Mesodermal cell (in vitro differentiated cells): ENCODE measurements around the gene RALBP1.
"Not testable (repeated sequence)": the region's sequence is repeated elsewhere in the genome, so short reads cannot be mapped to it uniquely, and the experiment has no call there.

Experiments
- H3K27ac ChIP-seq: 2 replicates; pipeline ENCODE4 v1.7.0; 2013; ENCODE audit warnings: mild to moderate bottlenecking, low read depth, low read length, moderate library complexity; ENCODE audit not compliant: severe bottlenecking
- H3K36me3 ChIP-seq: 2 replicates; pipeline ENCODE4 v1.7.1; 2013; ENCODE audit warnings: mild to moderate bottlenecking, low read length, moderate library complexity; ENCODE audit not compliant: control insufficient read depth, insufficient read depth
- H3K4me1 ChIP-seq: one replicate; pipeline ENCODE4 v1.7.1; 2013; ENCODE audit warnings: mild to moderate bottlenecking, low read length; ENCODE audit not compliant: insufficient read depth, control insufficient read depth, poor library complexity, severe bottlenecking
- H3K4me3 ChIP-seq: 2 replicates; pipeline ENCODE4 v1.7.0; 2013; ENCODE audit warnings: low read length, control low read depth, mild to moderate bottlenecking; ENCODE audit not compliant: insufficient read depth, poor library complexity, severe bottlenecking; ENCODE audit errors: extremely low read depth
- H3K9me3 ChIP-seq: 2 replicates; pipeline ENCODE4 v1.7.1; 2013; ENCODE audit warnings: mild to moderate bottlenecking, low read length, moderate library complexity; ENCODE audit not compliant: control insufficient read depth
- WGBS, 2 experiments: methylation state at CpG; one replicate each; pipeline ENCODE4 v1.1.5; 2013; ENCODE audit warnings: missing lambda C conversion rate in 2 of 2; ENCODE audit not compliant: insufficient coverage in 2 of 2; 5-methylcytosine and 5-hydroxymethylcytosine counted together

The RALBP1 gene

DNA sequence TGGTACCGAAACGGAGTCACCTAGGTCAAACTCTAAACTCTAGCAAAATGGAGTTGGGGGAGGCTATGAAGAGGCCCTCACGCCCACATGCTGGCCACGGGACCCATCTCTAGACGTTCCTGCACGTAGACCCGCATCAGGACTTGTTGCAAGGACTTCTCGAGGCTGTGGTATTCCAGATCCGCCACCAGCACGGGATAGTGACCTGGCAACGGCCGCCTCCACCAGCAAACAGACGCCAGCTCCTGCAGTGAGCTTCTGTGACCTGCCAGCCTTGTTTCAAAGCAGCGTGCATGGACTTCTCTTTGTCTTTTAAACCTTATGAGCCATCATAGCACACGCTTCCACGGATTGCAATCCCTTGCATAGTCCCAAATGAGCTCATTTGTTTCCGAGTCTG lies 40.3 kb upstream of the RALBP1 start:
- 90 to 93% methylated on average over 14 of the region's 17 CpGs for WGBS, 2 experiments
- Histone ChIP-seq H3K27ac (no peak overlapping the region), H3K4me3 (no peak overlapping the region), H3K4me1 (peaks cover 16% of the 10 kb centered on the region), H3K36me3 (no peaks in the 10 kb centered on the region), H3K9me3 (no peaks in the 10 kb centered on the region)

DNA sequence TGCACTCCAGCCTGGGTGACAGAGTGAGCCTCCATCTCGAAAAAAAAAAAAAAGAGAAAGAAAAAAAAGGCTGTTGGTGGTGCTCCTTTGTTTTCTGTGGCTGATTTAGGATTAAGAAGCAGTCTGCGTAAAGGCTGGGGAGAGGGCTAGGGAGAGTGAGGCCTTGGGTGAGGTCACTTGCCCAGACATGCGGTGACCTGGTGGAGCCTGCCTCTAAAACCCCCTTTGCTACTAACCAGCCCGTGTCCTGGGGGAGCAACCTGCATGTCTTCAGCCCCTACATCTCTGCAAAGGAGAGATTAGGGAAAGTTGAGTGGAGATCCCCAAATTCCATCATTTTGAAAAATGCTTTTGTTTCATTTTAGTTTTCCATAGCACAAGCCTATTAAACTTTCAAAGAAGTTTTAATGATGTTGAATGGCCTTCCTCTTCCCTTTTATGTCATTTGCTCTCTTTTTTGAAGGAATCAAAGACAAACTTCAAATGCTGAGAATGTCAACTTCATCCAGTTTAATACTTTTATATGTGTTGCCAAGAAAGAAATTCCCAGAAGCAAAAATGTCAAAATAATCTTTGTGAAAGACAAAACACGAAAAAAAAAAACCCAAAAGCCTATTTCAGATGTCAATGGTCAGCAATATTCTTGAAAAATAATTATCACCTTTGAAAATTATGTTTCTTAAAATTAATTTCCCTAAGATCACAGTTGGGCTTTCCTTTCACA lies 38.9 kb upstream of the RALBP1 start:
- 100% methylated on average over 3 of the region's 5 CpGs; no CpG with 5 or more reads in 1 of the 2 experiments for WGBS, 2 experiments
- Histone ChIP-seq H3K4me3 (no peak overlapping the region), H3K36me3 (no peaks in the 10 kb centered on the region), H3K9me3 (no peaks in the 10 kb centered on the region), H3K27ac (peak overlapping the region; percentile 66), H3K4me1 (peaks cover 16% of the 10 kb centered on the region)

DNA sequence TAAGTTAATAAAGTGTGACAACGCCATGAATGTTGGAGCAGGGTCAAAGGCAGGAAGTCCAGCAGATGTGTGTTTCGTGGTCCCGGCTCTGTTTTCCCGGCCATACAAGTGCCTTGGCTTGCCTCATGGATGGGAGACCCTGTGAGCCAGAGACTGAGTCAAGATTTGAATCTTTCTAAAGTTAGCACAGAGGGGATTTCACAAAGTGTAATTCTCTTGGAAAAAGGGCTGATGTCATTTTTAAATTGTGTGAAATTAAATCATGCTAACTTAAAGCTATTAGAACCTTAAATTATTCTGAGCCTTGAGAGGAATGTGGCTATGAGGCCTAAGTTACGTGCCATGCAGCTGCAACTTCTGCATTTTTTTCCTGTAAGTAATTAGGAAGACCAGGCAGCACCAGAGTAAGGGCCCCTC lies 38.3 kb upstream of the RALBP1 start:
- H3K4me1 ChIP-seq, result peaks cover 16% of the 10 kb centered on the region
- H3K36me3 ChIP-seq, result no peaks in the 10 kb centered on the region
- no peaks in the 10 kb centered on the region for H3K9me3 ChIP-seq
- H3K4me3 ChIP-seq, result no peak overlapping the region
- H3K27ac ChIP-seq, result peak overlapping the region; percentile 66
- 93% methylated on average over 3 to 4 of the region's 5 CpGs for WGBS, 2 experiments

DNA sequence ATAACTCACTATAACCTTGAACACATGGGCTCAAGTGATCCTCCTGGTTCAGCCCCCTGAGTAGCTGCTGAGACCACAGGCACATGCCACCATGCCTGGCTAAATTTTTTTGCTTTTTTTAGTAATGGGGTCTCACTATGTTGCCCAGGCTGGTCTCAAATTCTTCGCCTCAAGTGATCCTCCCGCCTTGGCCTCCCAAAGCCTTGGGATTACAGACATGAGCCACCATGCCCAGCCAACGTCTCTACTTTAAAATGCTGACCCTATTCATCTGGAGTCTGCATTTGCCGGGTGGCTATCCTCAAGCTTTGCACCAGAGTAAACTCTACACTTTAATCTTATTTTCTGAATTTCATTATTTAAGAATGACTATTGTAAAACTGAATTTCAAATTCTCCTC lies 37.6 kb upstream of the RALBP1 start:
- H3K27ac ChIP-seq, result no peak overlapping the region
- no peaks in the 10 kb centered on the region for H3K36me3 ChIP-seq
- no peaks in the 10 kb centered on the region for H3K9me3 ChIP-seq
- no peak overlapping the region for H3K4me3 ChIP-seq
- 97 to 100% methylated on average over 2 to 4 of the region's 4 CpGs for WGBS, 2 experiments
- H3K4me1 ChIP-seq, result peaks cover 16% of the 10 kb centered on the region

DNA sequence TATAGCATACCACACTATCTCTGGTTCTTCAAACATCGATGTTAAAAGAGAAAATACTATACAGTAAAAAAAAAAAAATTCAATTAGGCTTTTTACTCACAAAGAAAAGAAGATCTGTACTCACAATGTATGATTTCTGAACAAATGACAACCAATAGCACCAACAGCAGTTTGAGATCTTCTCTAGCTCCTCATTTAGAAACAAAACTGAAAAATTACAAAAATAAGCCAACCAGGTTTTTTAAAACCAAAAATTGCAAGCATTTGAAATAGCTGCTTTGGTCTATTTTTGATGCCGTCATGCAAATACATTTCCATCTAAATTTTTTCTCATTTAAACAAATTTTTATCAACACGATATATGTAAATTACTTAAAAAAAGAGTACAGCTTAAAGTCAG lies 34.3 kb upstream of the RALBP1 start:
- WGBS, 2 experiments, result 100% methylated on average over 1 of the region's 3 CpGs; no CpG with 5 or more reads in 1 of the 2 experiments
- H3K4me3 ChIP-seq, result no peak overlapping the region

DNA sequence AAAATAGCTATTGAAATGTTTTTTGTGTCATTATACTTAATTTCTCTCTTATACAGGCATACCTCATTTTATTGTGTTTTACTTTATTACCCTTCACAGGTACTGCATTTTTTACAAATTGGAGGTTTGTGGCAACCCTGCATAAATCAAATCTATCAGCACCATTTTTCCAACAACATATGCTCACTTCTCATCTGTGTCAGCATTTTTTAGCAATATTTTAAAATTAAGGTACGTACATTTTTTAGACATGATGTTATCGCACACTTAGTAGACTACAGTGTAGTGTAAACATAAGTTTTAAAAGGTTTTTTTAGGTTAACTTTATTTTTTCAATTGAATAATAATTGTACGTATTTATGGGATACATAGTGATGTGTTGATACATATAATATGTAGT lies 30.8 kb upstream of the RALBP1 start:
- no peaks in the 10 kb centered on the region for H3K4me1 ChIP-seq
- no CpG with 5 or more reads among the region's 3 CpGs for WGBS, 2 experiments
- no peak overlapping the region for H3K27ac ChIP-seq

More for the DNA sequence above, 34.3 kb upstream of the RALBP1 start:
- Histone ChIP-seq H3K4me1 (peaks cover 13% of the 10 kb centered on the region), H3K36me3 (no peaks in the 10 kb centered on the region), H3K27ac (no peak overlapping the region), H3K9me3 (no peaks in the 10 kb centered on the region)

DNA sequence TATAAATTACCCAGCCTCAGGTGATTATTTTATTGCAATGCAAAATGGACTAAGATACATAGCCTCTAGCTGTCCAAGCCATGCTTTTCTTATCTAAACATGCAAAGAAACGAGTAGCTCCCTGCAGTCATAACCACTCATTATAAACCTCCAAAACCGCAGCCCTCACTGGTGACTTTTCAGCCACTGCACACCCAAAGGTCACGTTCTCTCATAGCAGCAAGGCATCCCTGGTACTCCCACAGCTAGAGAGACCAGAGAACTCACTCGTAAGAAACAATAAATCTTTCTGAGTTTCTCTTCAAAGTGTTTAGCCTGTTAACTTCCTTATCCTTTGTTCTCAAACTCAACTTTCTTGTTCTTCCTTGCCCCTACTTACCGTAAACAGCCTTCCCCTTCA lies 28.5 kb upstream of the RALBP1 start:
- Histone ChIP-seq H3K4me1 (no peaks in the 10 kb centered on the region), H3K9me3 (peaks cover 11% of the 10 kb centered on the region), H3K27ac (no peak overlapping the region), H3K36me3 (no peaks in the 10 kb centered on the region), H3K4me3 (no peak overlapping the region)
- 87 to 88% methylated on average over 5 of the region's 5 CpGs for WGBS, 2 experiments

More for the DNA sequence above, 30.8 kb upstream of the RALBP1 start:
- H3K4me3 ChIP-seq, result no peak overlapping the region
- no peaks in the 10 kb centered on the region for H3K36me3 ChIP-seq
- H3K9me3 ChIP-seq, result peaks cover 11% of the 10 kb centered on the region

DNA sequence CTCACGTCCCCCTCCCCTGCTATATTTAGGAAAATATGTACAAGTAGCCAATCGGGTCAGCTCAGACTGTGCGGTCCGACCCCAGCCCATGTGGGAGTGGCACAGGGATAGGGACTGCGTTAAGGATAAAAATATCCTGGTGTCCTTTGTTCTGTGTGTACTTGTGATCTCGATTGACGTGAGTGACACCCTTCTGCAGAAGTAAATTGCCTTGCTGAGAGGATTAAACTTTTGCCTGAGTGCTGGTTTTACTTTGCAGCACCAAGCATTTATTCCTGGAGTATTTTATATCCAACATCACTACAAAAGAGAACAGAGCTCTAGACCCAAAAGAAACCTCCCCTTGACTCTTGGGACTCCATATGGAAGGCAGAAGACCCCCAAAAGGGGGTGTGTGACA lies 28.0 kb upstream of the RALBP1 start:
- H3K4me3 ChIP-seq, result no peak overlapping the region
- WGBS, 2 experiments, result 92% methylated on average over 3 to 5 of the region's 7 CpGs

DNA sequence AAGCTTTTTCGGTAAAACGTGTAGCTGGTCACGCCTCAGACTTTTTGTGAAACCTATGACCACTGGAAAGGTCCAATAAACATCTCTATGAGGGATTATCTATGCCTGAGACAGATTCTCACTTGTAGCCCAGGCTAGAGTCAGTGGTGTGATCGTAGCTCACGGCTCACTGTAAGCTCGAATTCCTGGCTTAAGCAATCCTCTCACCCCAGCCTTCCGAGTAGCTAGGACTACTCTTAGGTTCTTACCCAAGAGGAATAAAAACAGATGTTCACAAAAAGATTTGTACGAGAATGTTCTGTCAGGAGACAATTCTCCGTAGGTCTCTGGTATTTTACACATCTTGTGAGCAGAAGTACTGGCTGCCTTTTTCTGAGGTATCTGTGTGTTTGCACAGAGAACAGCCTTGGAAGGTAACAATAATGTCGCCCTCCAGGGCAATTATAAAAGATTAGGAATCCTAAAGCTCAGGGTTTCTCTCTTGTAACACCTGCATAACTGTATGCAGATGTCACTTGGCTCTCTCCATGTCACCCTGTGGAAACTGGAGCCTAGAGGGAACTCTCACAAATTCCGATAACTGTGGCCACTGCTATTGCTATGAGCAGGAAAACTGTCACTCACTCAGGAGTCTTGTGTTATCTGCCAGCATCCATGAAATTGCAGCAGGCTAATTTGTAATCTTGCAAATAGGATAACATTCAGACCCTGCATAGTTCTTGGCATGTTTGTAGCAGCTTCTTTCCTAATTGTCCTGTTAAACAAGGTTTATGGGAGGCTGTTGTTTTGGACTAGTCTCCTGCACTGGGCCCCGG lies 25.5 kb upstream of the RALBP1 start:
- Histone ChIP-seq H3K27ac (no peak overlapping the region), H3K9me3 (peaks cover 11% of the 10 kb centered on the region), H3K36me3 (no peaks in the 10 kb centered on the region), H3K4me1 (peaks cover 7% of the 10 kb centered on the region), H3K4me3 (no peak overlapping the region)
- 57 to 74% methylated on average over 6 to 11 of the region's 12 CpGs for WGBS, 2 experiments

More for the DNA sequence above, 28.0 kb upstream of the RALBP1 start:
- Histone ChIP-seq H3K36me3 (no peaks in the 10 kb centered on the region), H3K4me1 (no peaks in the 10 kb centered on the region), H3K27ac (no peak overlapping the region), H3K9me3 (peaks cover 11% of the 10 kb centered on the region)

DNA sequence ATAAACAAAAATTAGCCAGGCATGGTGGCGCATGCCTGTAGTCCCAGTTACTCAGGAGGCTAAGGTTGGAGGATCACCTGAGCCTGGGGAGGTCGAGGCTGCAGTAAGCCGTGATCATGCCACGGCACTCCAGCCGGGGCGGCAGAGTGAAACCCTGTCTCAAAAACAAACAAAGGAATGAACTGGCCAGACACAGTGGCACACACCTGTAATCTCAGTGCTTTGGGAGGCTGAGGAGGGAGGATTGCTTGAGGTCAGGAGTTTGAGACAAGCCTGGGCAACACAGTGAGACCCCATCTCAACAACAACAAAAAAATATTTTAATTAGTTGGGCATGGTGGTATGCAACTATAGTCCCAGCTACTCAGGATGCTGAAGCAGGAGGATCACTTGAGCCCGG lies 24.4 kb upstream of the RALBP1 start:
- peaks cover 11% of the 10 kb centered on the region for H3K9me3 ChIP-seq
- not testable (repeated sequence) for H3K36me3 ChIP-seq
- WGBS, 2 experiments, result 85 to 95% methylated on average over 3 to 6 of the region's 7 CpGs

DNA sequence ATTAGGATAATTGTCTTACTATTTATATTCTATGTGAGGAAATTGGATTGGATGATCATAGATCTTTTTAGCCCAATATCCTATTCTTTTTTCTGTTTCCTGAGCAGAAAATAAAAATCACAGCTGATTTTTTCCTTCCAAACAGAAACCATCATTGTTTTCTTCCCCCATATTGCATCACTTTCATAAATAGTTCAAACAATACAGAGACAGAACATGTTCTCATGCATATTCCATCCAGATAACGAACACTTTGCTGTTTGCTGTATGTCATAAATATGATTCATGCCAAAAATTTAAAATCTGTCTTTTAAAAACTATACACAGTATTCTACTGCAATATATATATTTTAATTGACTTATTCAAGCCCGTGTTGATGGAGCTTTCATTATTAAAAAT lies 22.0 kb upstream of the RALBP1 start:
- no CpG with 5 or more reads among the region's 2 CpGs for WGBS, 2 experiments

More for the DNA sequence above, 24.4 kb upstream of the RALBP1 start:
- not testable (repeated sequence) for H3K27ac ChIP-seq, H3K4me1 ChIP-seq, H3K4me3 ChIP-seq

More for the DNA sequence above, 22.0 kb upstream of the RALBP1 start:
- H3K4me3 ChIP-seq, result no peak overlapping the region
- H3K4me1 ChIP-seq, result peaks cover 7% of the 10 kb centered on the region
- H3K36me3 ChIP-seq, result no peaks in the 10 kb centered on the region
- H3K27ac ChIP-seq, result no peak overlapping the region
- H3K9me3 ChIP-seq, result no peaks in the 10 kb centered on the region
